Measurements from ENCODE around the gene FAM229A.

FAM229A gene

GRCh38 chr1:32327204-32327603 lies 35.1 kb downstream of the FAM229A start:
- no peak for FAIRE-seq

DNA sequence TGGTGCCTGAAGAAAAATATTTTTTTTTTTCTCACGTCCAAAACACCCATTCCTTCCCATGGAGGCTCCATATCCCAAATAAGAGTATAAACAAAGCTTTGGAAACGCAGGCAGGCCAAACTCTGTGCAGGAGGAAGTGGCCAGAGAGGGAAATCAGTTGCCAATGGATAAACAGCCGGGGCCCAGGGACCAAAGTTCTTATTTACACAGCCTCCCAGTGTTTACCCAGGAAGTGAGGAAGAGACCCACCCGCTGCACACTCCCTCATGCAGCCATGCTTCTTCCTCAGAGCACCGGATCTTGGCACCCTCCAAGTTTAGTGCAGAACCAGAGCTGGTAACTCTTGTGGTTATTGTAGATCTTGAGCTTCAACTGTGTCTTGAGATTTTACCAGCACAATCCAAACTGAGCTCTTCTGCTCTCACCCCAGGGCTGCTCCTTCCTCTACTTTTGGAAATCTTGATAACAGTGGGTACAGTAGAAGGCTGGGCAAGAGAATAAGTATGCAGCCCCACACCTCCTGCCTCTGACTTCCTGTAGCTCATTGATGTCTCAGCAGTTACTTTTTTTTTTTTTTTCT lies 40.5 kb downstream of the FAM229A start:
- no peak for FAIRE-seq

- FAIRE-seq: no peak
These were observed 44.0 kb downstream of the FAM229A start for GRCh38 chr1:32318127-32318869.

DNA sequence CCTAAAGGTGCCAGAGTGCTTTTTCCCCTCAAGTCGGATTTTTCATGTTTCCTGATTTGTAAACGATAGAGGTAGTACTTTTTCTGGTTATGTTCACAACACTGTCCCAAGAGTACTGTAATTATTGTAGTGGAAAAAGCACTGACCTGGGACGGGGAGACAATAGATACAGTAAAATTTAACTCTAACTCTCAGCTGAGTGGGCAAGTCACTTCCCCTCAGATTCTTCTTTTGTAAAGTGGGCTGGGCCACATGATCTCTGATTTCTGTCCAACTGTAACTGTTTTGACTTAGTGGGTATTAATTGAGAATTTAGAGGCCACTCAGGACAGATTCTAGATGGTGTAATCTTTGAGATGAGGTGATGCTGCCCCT lies 45.4 kb downstream of the FAM229A start:
- no peak for FAIRE-seq

GRCh38 chr1:32311709-32312393 lies 50.4 kb downstream of the FAM229A start:
- no peak for FAIRE-seq

All from endometrium (tissue), 2 donors.